GM18517 (cell line): ENCODE data around the gene HPCAL1.
"Not testable (repeated sequence)": the region's sequence is repeated elsewhere in the genome, so short reads cannot be mapped to it uniquely, and the experiment has no call there.

ENCODE experiments used
- ATAC-seq: cut with Tn5 transposase; IDR thresholded peaks from one replicate; pipeline ENCODE4 v1.9.1; 2021; ENCODE audit warnings: mild to moderate bottlenecking, moderate library complexity; ENCODE audit not compliant: unreplicated experiment

HPCAL1 gene

GRCh38 chr2:10435820-10436204 is 133.1 kb downstream of the HPCAL1 start:
- no peak for ATAC-seq

- ATAC-seq, result no peak
Measured at GRCh38 chr2:10436583-10437110, 133.9 kb downstream of the HPCAL1 start.

GRCh38 chr2:10437806-10438205 is 135.1 kb downstream of the HPCAL1 start:
- ATAC-seq, result no peak

GRCh38 chr2:10438688-10439087 is 136.0 kb downstream of the HPCAL1 start:
- no peak for ATAC-seq

GRCh38 chr2:10439185-10439879 is 136.6 kb downstream of the HPCAL1 start:
- no peak for ATAC-seq

- no peak for ATAC-seq
Measured at GRCh38 chr2:10439971-10440370, 137.3 kb downstream of the HPCAL1 start.

GRCh38 chr2:10440736-10441135 is 138.0 kb downstream of the HPCAL1 start:
- no peak for ATAC-seq

- no peak for ATAC-seq
Measured at GRCh38 chr2:10441948-10442347, 139.2 kb downstream of the HPCAL1 start.

- not testable (repeated sequence) for ATAC-seq
Measured at GRCh38 chr2:10442469-10443126, 139.9 kb downstream of the HPCAL1 start.

GRCh38 chr2:10444463-10444862 is 141.8 kb downstream of the HPCAL1 start:
- no peak for ATAC-seq

- ATAC-seq, result no peak
Measured at GRCh38 chr2:10446631-10447030, 143.9 kb downstream of the HPCAL1 start.

- peak; percentile 29 for ATAC-seq
Measured at GRCh38 chr2:10447300-10447894, 144.7 kb downstream of the HPCAL1 start.

- ATAC-seq, result peak; percentile 60
Measured at GRCh38 chr2:10447895-10448575, 145.3 kb downstream of the HPCAL1 start, which contains the start of gene ODC1. Gene ODC1 (minus strand): TSS chr2:10448327. CDS start chr2:10445032, 3,295 bp downstream.

GRCh38 chr2:10448576-10449485 is 146.1 kb downstream of the HPCAL1 start:
- peak; percentile 54 for ATAC-seq

GRCh38 chr2:10449486-10449831 is 146.8 kb downstream of the HPCAL1 start:
- ATAC-seq, result no peak

GRCh38 chr2:10449838-10450691 is 147.4 kb downstream of the HPCAL1 start:
- ATAC-seq, result no peak

- ATAC-seq, result no peak
Measured at GRCh38 chr2:10451819-10452218, 149.1 kb downstream of the HPCAL1 start.

- no peak for ATAC-seq
Measured at GRCh38 chr2:10452312-10452711, 149.6 kb downstream of the HPCAL1 start.
